Measurements from ENCODE around the gene AP5B1.

The AP5B1 gene

GRCh38 chr11:65781152-65781961, 581 bp upstream of the AP5B1 start:
- Histone ChIP-seq H3K27me3 (ENCODE audit: insufficient read depth, low read depth) (no peaks in the 10 kb centered on the region; the same call in 1 of the 2 replicates), H3K36me3 (ENCODE audit: insufficient read depth) (no peaks in the 10 kb centered on the region), H4K20me1 (ENCODE audit: insufficient read depth) (peaks cover 3% of the 10 kb centered on the region; the same call in 1 of the 2 replicates), H3K27ac (no peak overlapping the region), H3K9ac (no peak overlapping the region), H3K4me3 (IDR thresholded peaks at IDR 0.05; ENCODE audit: insufficient read depth, low read depth, low read length) (no peak overlapping the region), H3K4me1 (ENCODE audit: low read depth, poor library complexity, severe bottlenecking) (peaks cover 29% of the 10 kb centered on the region), H2AFZ (ENCODE audit: low read depth) (peak overlapping the region; percentile 30; the same call in 1 of the 2 replicates), H3K4me2 (peak overlapping the region; percentile 50; the same call in 1 of the 2 replicates), H3K79me2 (ENCODE audit: insufficient read depth, low read depth) (peaks cover 20% of the 10 kb centered on the region; the same call in 1 of the 2 replicates)
- TF ChIP-seq CTCF (conservative IDR thresholded peaks at IDR 0.05; ENCODE audit: low read depth, low read length), result no peak; the same call in 1 of the 2 replicates

- peak overlapping the region; percentile 57 for H2AFZ ChIP-seq (ENCODE audit: low read depth)
- H3K4me2 ChIP-seq, result peak overlapping the region; percentile 86
- peaks cover 20% of the 10 kb centered on the region; the same call in 1 of the 2 replicates for H3K79me2 ChIP-seq (ENCODE audit: insufficient read depth, low read depth)
- peak; percentile 97 for TF ChIP-seq CTCF (conservative IDR thresholded peaks at IDR 0.05; ENCODE audit: low read depth, low read length)
- no peaks in the 10 kb centered on the region for H3K36me3 ChIP-seq (ENCODE audit: insufficient read depth)
- H3K4me3 ChIP-seq (IDR thresholded peaks at IDR 0.05; ENCODE audit: insufficient read depth, low read depth, low read length), result no peak overlapping the region
- H3K27ac ChIP-seq, result peak overlapping the region; percentile 70
- H3K9ac ChIP-seq, result peak overlapping the region; percentile 80
- peaks cover 29% of the 10 kb centered on the region for H3K4me1 ChIP-seq (ENCODE audit: low read depth, poor library complexity, severe bottlenecking)
- no peaks in the 10 kb centered on the region; the same call in 1 of the 2 replicates for H3K27me3 ChIP-seq (ENCODE audit: insufficient read depth, low read depth)
- H4K20me1 ChIP-seq (ENCODE audit: insufficient read depth), result peaks cover 3% of the 10 kb centered on the region; the same call in 1 of the 2 replicates
Measured at GRCh38 chr11:65779919-65780769, 632 bp downstream of the AP5B1 start.

GRCh38 chr11:65779669-65779918, 1.2 kb downstream of the AP5B1 start:
- peaks cover 3% of the 10 kb centered on the region; the same call in 1 of the 2 replicates for H4K20me1 ChIP-seq (ENCODE audit: insufficient read depth)
- peak overlapping the region; percentile 80; the same call in 1 of the 2 replicates for H3K9ac ChIP-seq
- no peak overlapping the region; the same call in 1 of the 2 replicates for H2AFZ ChIP-seq (ENCODE audit: low read depth)

More at GRCh38 chr11:65779669-65779918, 1.2 kb downstream of the AP5B1 start:
- peaks cover 20% of the 10 kb centered on the region; the same call in 1 of the 2 replicates for H3K79me2 ChIP-seq (ENCODE audit: insufficient read depth, low read depth)
- TF ChIP-seq CTCF (conservative IDR thresholded peaks at IDR 0.05; ENCODE audit: low read depth, low read length), result no peak
- H3K4me1 ChIP-seq (ENCODE audit: low read depth, poor library complexity, severe bottlenecking), result peaks cover 29% of the 10 kb centered on the region
- no peaks in the 10 kb centered on the region for H3K36me3 ChIP-seq (ENCODE audit: insufficient read depth)
- no peak overlapping the region for H3K27ac ChIP-seq
- peak overlapping the region; percentile 86; the same call in 1 of the 2 replicates for H3K4me2 ChIP-seq
- H3K4me3 ChIP-seq (IDR thresholded peaks at IDR 0.05; ENCODE audit: insufficient read depth, low read depth, low read length), result no peak overlapping the region
- H3K27me3 ChIP-seq (ENCODE audit: insufficient read depth, low read depth), result no peaks in the 10 kb centered on the region

Data from KMS-11 (cell line).